Measurements from ENCODE around the gene RAD9A. TPM values are rescaled to one million over a fixed set of nuclear protein-coding genes. Genes with fewer than 3 reads are reported as not detected.

Gene RAD9A
- total RNA-seq, 2 donors from 2014 or later, result 30.2 to 49.4 TPM

- Histone ChIP-seq H3K4me1 (replicated peaks) (peaks cover 25% of the 10 kb centered on the region), H3K9me3 (no peaks in the 10 kb centered on the region), H3K27me3 (replicated peaks; ENCODE audit: insufficient read depth) (no peaks in the 10 kb centered on the region), H3K27ac (peak overlapping the region; percentile 99 to 100), H3K36me3 (no peaks in the 10 kb centered on the region), H3K4me3 (no peak overlapping the region)
- WGBS, result 71% methylated on average over 4 of the region's 4 CpGs
- TF ChIP-seq CTCF (IDR thresholded peaks at IDR 0.05) (no peak), POLR2AphosphoS5 (IDR thresholded peaks at IDR 0.05) (no peak), POLR2A (IDR thresholded peaks at IDR 0.05) (no peak)
- no peak for DNase-seq (ENCODE audit: low spot score)
- intact Hi-C loops (cut with DNase I), result loop anchor here (1.0 to 10.0 kb wide), 2 partner anchors 26 to 149 kb away; partner anchors contain the start of genes CDK2AP2 and PITPNM1
Measured at GRCh38 chr11:67355794-67356386, 35.9 kb upstream of the RAD9A start.

GRCh38 chr11:67356387-67356863 lies 35.4 kb upstream of the RAD9A start:
- DNase-seq (ENCODE audit: low spot score), result no peak
- H3K4me1 ChIP-seq (replicated peaks), result peaks cover 23% of the 10 kb centered on the region
- WGBS, result 45% methylated on average over 4 of the region's 4 CpGs
- H3K9me3 ChIP-seq, result no peaks in the 10 kb centered on the region
- H3K4me3 ChIP-seq, result no peak overlapping the region
- peak overlapping the region; percentile 99 to 100 for H3K27ac ChIP-seq
- H3K36me3 ChIP-seq, result no peaks in the 10 kb centered on the region
- TF ChIP-seq POLR2A (IDR thresholded peaks at IDR 0.05) (no peak), POLR2AphosphoS5 (IDR thresholded peaks at IDR 0.05) (no peak), CTCF (IDR thresholded peaks at IDR 0.05) (no peak)
- intact Hi-C loops (cut with DNase I), result loop anchor here (1.0 to 10.0 kb wide), 2 partner anchors 26 to 148 kb away; partner anchors contain the start of genes CDK2AP2 and PITPNM1
- H3K27me3 ChIP-seq (replicated peaks; ENCODE audit: insufficient read depth), result no peaks in the 10 kb centered on the region

- peak overlapping the region; percentile 99 to 100 for H3K27ac ChIP-seq
Measured at GRCh38 chr11:67356864-67357561, 34.8 kb upstream of the RAD9A start.

GRCh38 chr11:67357831-67358670 lies 33.7 kb upstream of the RAD9A start:
- no peak overlapping the region for H3K4me3 ChIP-seq
- TF ChIP-seq POLR2A (IDR thresholded peaks at IDR 0.05) (no peak), POLR2AphosphoS5 (IDR thresholded peaks at IDR 0.05) (no peak), CTCF (IDR thresholded peaks at IDR 0.05) (no peak)
- H3K4me1 ChIP-seq (replicated peaks), result peaks cover 13% of the 10 kb centered on the region
- WGBS, result 75% methylated on average over 12 of the region's 12 CpGs
- H3K9me3 ChIP-seq, result no peaks in the 10 kb centered on the region
- no peak for DNase-seq (ENCODE audit: low spot score)
- H3K27me3 ChIP-seq (replicated peaks; ENCODE audit: insufficient read depth), result no peaks in the 10 kb centered on the region
- no peak overlapping the region for H3K27ac ChIP-seq
- intact Hi-C loops (cut with DNase I), result loop anchor here (10.0 kb wide), 1 partner anchor 147 kb away; the partner anchor contains the start of genes CDK2AP2 and PITPNM1
- no peaks in the 10 kb centered on the region for H3K36me3 ChIP-seq

More at GRCh38 chr11:67356864-67357561, 34.8 kb upstream of the RAD9A start:
- no peak for TF ChIP-seq POLR2A (IDR thresholded peaks at IDR 0.05)
- TF ChIP-seq CTCF (IDR thresholded peaks at IDR 0.05), result peak; percentile 91 to 97 (median 95)
- TF ChIP-seq POLR2AphosphoS5 (IDR thresholded peaks at IDR 0.05), result peak; percentile 75
- intact Hi-C loops (cut with DNase I), result loop anchor here (1.0 to 10.0 kb wide), 2 partner anchors 25 to 148 kb away; partner anchors contain the start of genes CDK2AP2 and PITPNM1
- no peaks in the 10 kb centered on the region for H3K27me3 ChIP-seq (replicated peaks; ENCODE audit: insufficient read depth)
- no peaks in the 10 kb centered on the region for H3K9me3 ChIP-seq
- peaks cover 18% of the 10 kb centered on the region for H3K4me1 ChIP-seq (replicated peaks)
- no peaks in the 10 kb centered on the region for H3K36me3 ChIP-seq
- DNase-seq (ENCODE audit: low spot score), result peak; percentile 60
- no peak overlapping the region for H3K4me3 ChIP-seq
- 33% methylated on average over 3 of the region's 3 CpGs for WGBS

All from prostate gland (tissue), 2 donors.